H1 (cell line): Measurements from ENCODE around the gene FRMD4A. TPM values are rescaled to one million over a fixed set of nuclear protein-coding genes. Genes with fewer than 3 reads are reported as not detected.

Source experiments
- CTCF ChIA-PET: fragments of 300-600 bp; sonication (Branson Sonifier 250); formaldehyde crosslinking; loops from one replicate; lab custom pipeline; 2021; ENCODE audit not compliant: partially characterized antibody; lab: Charles Lee
- POLR2A ChIA-PET: fragments of 300-600 bp; sonication (Branson Sonifier 250); formaldehyde crosslinking; loops from one replicate; lab custom pipeline; 2021; ENCODE audit warnings: inconsistent platforms; ENCODE audit not compliant: partially characterized antibody; lab: Charles Lee
- DNase-seq, 2 experiments: peaks; one replicate each; pipeline versions ENCODE4 v3.0.0 to v3.0.0-alpha.2; 2010 to 2022; ENCODE audit warnings: low spot score in 2 of 2, low read depth in 1 of 2, mixed read lengths in 1 of 2
- FAIRE-seq: peaks from 2 replicates; lab custom pipeline; 2011; peaks lifted over from hg19 to GRCh38; lab: Jason Lieb, UNC
- H2AFZ ChIP-seq: 2 replicates; pipeline ENCODE4 v1.8.1; 2012; ENCODE audit warnings: low read length, inconsistent platforms
- H2AK5ac ChIP-seq: 2 replicates; pipeline ENCODE4 v1.6.1; 2013; ENCODE audit warnings: low read depth, low read length
- H2BK120ac ChIP-seq: replicated peaks from 2 replicates; pipeline ENCODE3; 2013; ENCODE audit warnings: low read depth, low read length, inconsistent platforms
- H2BK12ac ChIP-seq: 2 replicates; pipeline ENCODE4 v1.6.1; 2013; ENCODE audit warnings: low read depth, low read length
- H2BK15ac ChIP-seq: 2 replicates; pipeline ENCODE4 v1.6.1; 2013; ENCODE audit warnings: low read length
- H2BK20ac ChIP-seq: 2 replicates; pipeline ENCODE4 v1.6.1; 2013; ENCODE audit warnings: low read length
- H2BK5ac ChIP-seq: 2 replicates; pipeline ENCODE4 v1.6.1; 2013; ENCODE audit warnings: low read depth, low read length
- H3K14ac ChIP-seq: 2 replicates; pipeline ENCODE4 v1.6.1; 2013; ENCODE audit warnings: inconsistent platforms; ENCODE audit not compliant: insufficient read length
- H3K18ac ChIP-seq: 2 replicates; pipeline ENCODE4 v1.6.1; 2013; ENCODE audit warnings: low read length; ENCODE audit errors: extremely low read depth
- H3K23ac ChIP-seq: 2 replicates; pipeline ENCODE4 v1.6.1; 2013; ENCODE audit warnings: inconsistent platforms; ENCODE audit not compliant: insufficient read length
- H3K23me2 ChIP-seq: 2 replicates; pipeline ENCODE4 v1.6.1; 2013; ENCODE audit warnings: low read depth, low read length
- H3K27ac ChIP-seq: 2 replicates; pipeline ENCODE4 v1.6.1; 2011; ENCODE audit warnings: low read depth, low read length, inconsistent platforms
- H3K27me3 ChIP-seq, 4 experiments: replicated peaks in 1 of 4; 1 replicate in 1 of 4; 2 replicates in 3 of 4; pipeline versions ENCODE4 v1.6.1 to v1.8.1; 2011 to 2013; ENCODE audit warnings: low read length in 3 of 4, mild to moderate bottlenecking in 3 of 4, inconsistent platforms in 2 of 4, mixed read lengths in 2 of 4, moderate library complexity in 1 of 4; ENCODE audit not compliant: control insufficient read depth in 3 of 4, insufficient read depth in 3 of 4; ENCODE audit errors: extremely low read depth in 1 of 4
- H3K36me3 ChIP-seq, 4 experiments: 2 replicates each; pipeline versions ENCODE4 v1.6.1 to v1.8.1; 2011 to 2013; ENCODE audit warnings: mild to moderate bottlenecking in 4 of 4, low read length in 3 of 4, moderate library complexity in 2 of 4, control low read depth in 1 of 4, inconsistent platforms in 1 of 4; ENCODE audit not compliant: insufficient read depth in 4 of 4, control insufficient read depth in 2 of 4
- H3K4ac ChIP-seq: replicated peaks from 2 replicates; pipeline ENCODE3; 2013; ENCODE audit warnings: low read length, low read depth, mixed read lengths, inconsistent platforms; ENCODE audit not compliant: insufficient read length
- H3K4me1 ChIP-seq, 4 experiments: replicated peaks in 1 of 4; 1 replicate in 1 of 4; 2 replicates in 3 of 4; pipeline versions ENCODE4 v1.6.1 to v1.8.1; 2011 to 2013; ENCODE audit warnings: low read length in 3 of 4, inconsistent platforms in 2 of 4, mixed read lengths in 1 of 4; ENCODE audit not compliant: insufficient read depth in 4 of 4, control insufficient read depth in 3 of 4
- H3K4me2 ChIP-seq, 2 experiments: 2 replicates each; pipeline versions ENCODE4 v1.6.1 to v1.8.1; 2011 to 2013; ENCODE audit warnings: low read depth in 2 of 2, low read length in 2 of 2, control low read depth in 1 of 2, inconsistent platforms in 1 of 2, mild to moderate bottlenecking in 1 of 2; ENCODE audit not compliant: insufficient read depth in 1 of 2
- H3K4me3 ChIP-seq, 4 experiments: fragments of 200-600, 300-600 bp in 1 of 4; sonication (generic), shearing (Covaris generic), sonication (Bioruptor Twin) in 1 of 4; 2 replicates each; pipeline versions ENCODE4 v1.5.1 to v1.8.1; 2011 to 2016; ENCODE audit warnings: low read length in 4 of 4, low read depth in 3 of 4, control low read depth in 2 of 4, inconsistent platforms in 2 of 4, mild to moderate bottlenecking in 2 of 4, mixed read lengths in 1 of 4, moderate library complexity in 1 of 4; ENCODE audit not compliant: insufficient read depth in 2 of 4; ENCODE audit errors: extremely low read depth in 1 of 4
- H3K56ac ChIP-seq: replicated peaks from 2 replicates; pipeline ENCODE3; 2013; ENCODE audit warnings: low read depth, mild to moderate bottlenecking, mixed read lengths, low read length, inconsistent platforms; ENCODE audit not compliant: insufficient read length
- H3K79me1 ChIP-seq: 2 replicates; pipeline ENCODE4 v1.6.1; 2013; ENCODE audit warnings: low read depth, low read length, control low read depth
- H3K79me2 ChIP-seq, 2 experiments: 2 replicates each; pipeline versions ENCODE4 v1.6.1 to v1.8.1; 2012 to 2013; ENCODE audit warnings: low read length in 2 of 2, mild to moderate bottlenecking in 2 of 2, inconsistent platforms in 1 of 2; ENCODE audit not compliant: insufficient read depth in 2 of 2, control insufficient read depth in 1 of 2
- H3K9ac ChIP-seq, 4 experiments: replicated peaks in 1 of 4; 1 replicate in 1 of 4; 2 replicates in 3 of 4; pipeline versions ENCODE4 v1.6.1 to v1.8.1; 2011 to 2013; ENCODE audit warnings: low read depth in 3 of 4, low read length in 3 of 4, control low read depth in 2 of 4, mild to moderate bottlenecking in 2 of 4, moderate library complexity in 2 of 4, inconsistent platforms in 1 of 4; ENCODE audit errors: extremely low read depth in 1 of 4
- H3K9me3 ChIP-seq, 2 experiments: 2 replicates each; pipeline versions ENCODE4 v1.6.1 to v1.8.1; 2012 to 2013; ENCODE audit warnings: mild to moderate bottlenecking in 2 of 2, moderate library complexity in 2 of 2, control low read depth in 1 of 2, inconsistent platforms in 1 of 2, low read depth in 1 of 2, low read length in 1 of 2, mixed read lengths in 1 of 2; ENCODE audit not compliant: insufficient read depth in 2 of 2
- H4K20me1 ChIP-seq, 2 experiments: replicated peaks in 1 of 2; 2 replicates each; pipeline versions ENCODE3 to v1.8.1; 2011 to 2013; ENCODE audit warnings: inconsistent platforms in 2 of 2, low read length in 2 of 2, mild to moderate bottlenecking in 1 of 2; ENCODE audit not compliant: insufficient read depth in 2 of 2, control insufficient read depth in 1 of 2
- H4K5ac ChIP-seq: 2 replicates; pipeline ENCODE4 v1.6.1; 2013; ENCODE audit warnings: low read length, low read depth, mixed read lengths, inconsistent platforms; ENCODE audit not compliant: insufficient read length
- H4K8ac ChIP-seq: 2 replicates; pipeline ENCODE4 v1.8.0; 2013; ENCODE audit warnings: mild to moderate bottlenecking, moderate library complexity, low read length, inconsistent platforms; ENCODE audit not compliant: insufficient read depth; ENCODE audit errors: extremely low read depth
- H4K91ac ChIP-seq: replicated peaks from 2 replicates; pipeline ENCODE3; 2013; ENCODE audit warnings: low read length, mixed read lengths, inconsistent platforms; ENCODE audit not compliant: insufficient read length
- MAFK ChIP-seq: IDR thresholded peaks from 2 replicates; pipeline ENCODE4 v1.6.1; 2012; ENCODE audit warnings: low read depth, mild to moderate bottlenecking, improper control_type of control experiment, low read length
- POU5F1 ChIP-seq: IDR thresholded peaks from 2 replicates; pipeline ENCODE4 v1.6.1; 2011; ENCODE audit warnings: low read depth, mild to moderate bottlenecking, low read length, moderate library complexity
- RAD21 ChIP-seq, 2 experiments: IDR thresholded peaks in 1 of 2; conservative IDR thresholded peaks in 1 of 2; 2 replicates each; pipeline ENCODE4 v1.6.1; 2011; ENCODE audit warnings: low read depth in 2 of 2, low read length in 2 of 2, improper control_type of control experiment in 1 of 2, inconsistent platforms in 1 of 2, mild to moderate bottlenecking in 1 of 2, moderate library complexity in 1 of 2
- TAF7 ChIP-seq: optimal IDR thresholded peaks from 2 replicates; pipeline ENCODE3; 2011; ENCODE audit warnings: low read depth, mild to moderate bottlenecking, inconsistent platforms, low read length, moderate library complexity, borderline replicate concordance
- ZNF274 ChIP-seq: IDR thresholded peaks from 2 replicates; pipeline ENCODE4 v1.7.0; 2012; ENCODE audit warnings: low read length, borderline replicate concordance; ENCODE audit errors: extremely low read depth
- WGBS, 2 experiments: shearing (Covaris generic) in 1 of 2; methylation state at CpG; one replicate each; pipeline versions ENCODE4 v1.1.6 to v1.1.7; 2013 to 2015; ENCODE audit warnings: low lambda C conversion rate in 2 of 2, mixed read lengths in 2 of 2, inconsistent platforms in 1 of 2, low coverage in 1 of 2, missing lambda C conversion rate in 1 of 2; ENCODE audit not compliant: insufficient replicate concordance in 2 of 2, insufficient coverage in 1 of 2, insufficient read length in 1 of 2; ENCODE audit errors: extremely low coverage in 1 of 2, missing lambda C conversion rate in 1 of 2; 5-methylcytosine and 5-hydroxymethylcytosine counted together
- polyA plus RNA-seq, 7 experiments: library from polyadenylated mRNA; depleted of rRNA in 3 of 7; stranded (reverse) in 5 of 7; unstranded in 2 of 7; fragments of >200 nt in 5 of 7; fragments of 200-250 nt in 2 of 7; gene quantifications; 1 replicate in 5 of 7; 2 replicates in 1 of 7; 4 replicates in 1 of 7; pipeline versions ENCODE4 v1.2.1 to v1.2.3, GENCODE V29; 2011 to 2013; ENCODE audit warnings: missing spikeins in 2 of 7, mixed read lengths in 2 of 7
- total RNA-seq: library from RNA; stranded (reverse); fragmentation: NEBNext Ultra II Directional; extraction: Animal tissue kit (Norgen Biotek cat#: 25700); gene quantifications from 2 replicates; pipeline ENCODE4 v1.2.1, GENCODE V29; 2021

FRMD4A gene
- total and polyA plus RNA-seq, 2 of the 8 experiments (the other 6 are each of a cell fraction or from before 2014, with no cell fraction given) = 38.6 to 39.6 TPM

- no peak overlapping the region for H3K56ac ChIP-seq
- no peak overlapping the region for H3K27ac ChIP-seq
- no peaks in the 10 kb centered on the region for H3K79me1 ChIP-seq
- WGBS, 2 experiments = 89% methylated on average over 12 of the region's 12 CpGs; no CpG with 5 or more reads in 1 of the 2 experiments
- H3K79me2 ChIP-seq = no peaks in the 10 kb centered on the region
- H2BK12ac ChIP-seq = no peak overlapping the region
- H3K9ac ChIP-seq = no peak overlapping the region
- CTCF ChIA-PET = interaction anchor here (0.7 to 2.8 kb wide), 4 partner anchors 9 to 33 kb away, joined by 3 to 5 read pairs (median 4); no protein-coding TSS in a partner anchor
- no peak overlapping the region for H4K5ac ChIP-seq
- H2AFZ ChIP-seq = no peak overlapping the region
- H2BK5ac ChIP-seq = no peak overlapping the region
- H3K23me2 ChIP-seq = no peaks in the 10 kb centered on the region
- H2AK5ac ChIP-seq = no peak overlapping the region
- no peak overlapping the region for H4K8ac ChIP-seq
- H3K4ac ChIP-seq = no peak overlapping the region
- H2BK20ac ChIP-seq = no peak overlapping the region
- H4K91ac ChIP-seq = no peak overlapping the region
- no peak overlapping the region for H2BK120ac ChIP-seq
- peaks cover 4 to 38% (median 19%) of the 10 kb centered on the region in 4 experiments; a peak in 7 of 8 replicates for H3K36me3 ChIP-seq
- H2BK15ac ChIP-seq = no peak overlapping the region
- no peaks in the 10 kb centered on the region; a peak in 1 of 7 replicates for H3K27me3 ChIP-seq
- H3K4me1 ChIP-seq = no peaks in the 10 kb centered on the region
- no peak overlapping the region for H3K4me3 ChIP-seq
- H3K9me3 ChIP-seq = peaks cover 0 to under 1% of the 10 kb centered on the region in 2 experiments; a peak in 1 of 4 replicates
- POLR2A ChIA-PET = no interaction called here
- H3K18ac ChIP-seq = no peak overlapping the region
- no peak overlapping the region for H3K23ac ChIP-seq
- FAIRE-seq = no peak
- H4K20me1 ChIP-seq = no peaks in the 10 kb centered on the region
- no peak overlapping the region for H3K4me2 ChIP-seq
- TF ChIP-seq POU5F1 (no peak), MAFK (no peak), TAF7 (no peak), ZNF274 (no peak), RAD21 (IDR thresholded peaks at IDR 0.05 in 1 of 2, conservative IDR thresholded peaks at IDR 0.05 in 1 of 2; ENCODE audit: low read depth in 2 of 2, low read length in 2 of 2) (no peak)
- TF ChIP-seq, all 59 proteins: peak for 0
- DNase-seq = no peak
- H3K14ac ChIP-seq = no peak overlapping the region
Measured at GRCh38 chr10:13648425-13648824, 682.3 kb downstream of the FRMD4A start.
